ENCODE results near the gene FNBP1L. TPM values are rescaled to one million over a fixed set of nuclear protein-coding genes. Genes with fewer than 3 reads are reported as not detected.

FNBP1L gene
- total RNA-seq, 1 experiment from 2014 or later = 119 TPM

- no peak overlapping the region for H4K91ac ChIP-seq (ENCODE audit: insufficient read length, low read depth, low read length)
- no peak overlapping the region for H3K56ac ChIP-seq (ENCODE audit: insufficient read length, low read depth, low read length)
- no peak overlapping the region for H2BK12ac ChIP-seq (ENCODE audit: insufficient read length, low read depth, low read length)
- H3K23ac ChIP-seq (ENCODE audit: insufficient read length, low read depth, low read length) = no peak overlapping the region
- Mint-ChIP-seq H3K27me3 (ENCODE audit: low read depth) (no peaks in the 10 kb centered on the region), H3K9me3 (no peaks in the 10 kb centered on the region), H3K27ac (no peak overlapping the region), H3K4me3 (no peak overlapping the region), H3K4me1 (peaks cover 12 to 17% of the 10 kb centered on the region in 2 experiments), H3K36me3 (ENCODE audit: insufficient read depth in 1 of 3, low read depth in 3 of 3) (peaks cover 9 to 35% (median 30%) of the 10 kb centered on the region in 3 experiments; a peak in 6 of 7 replicates)
- H3K79me1 ChIP-seq (ENCODE audit: insufficient read depth, low read depth, low read length, poor library complexity, severe bottlenecking) = no peaks in the 10 kb centered on the region
- H3K4me1 ChIP-seq (ENCODE audit: insufficient read depth, low read length) = no peaks in the 10 kb centered on the region; the same call in 1 of the 2 replicates
- H2BK20ac ChIP-seq (ENCODE audit: low read depth, low read length, poor library complexity, severe bottlenecking) = no peak overlapping the region
- no peaks in the 10 kb centered on the region for H4K20me1 ChIP-seq (ENCODE audit: control insufficient read depth, insufficient read depth, insufficient read length)
- H3K4ac ChIP-seq (ENCODE audit: low read depth, low read length) = no peak overlapping the region
- no peak overlapping the region for H4K5ac ChIP-seq (ENCODE audit: insufficient read length, low read depth, low read length)
- H3K18ac ChIP-seq (ENCODE audit: insufficient read length, low read depth, low read length) = no peak overlapping the region
- no peak overlapping the region for H2BK5ac ChIP-seq (ENCODE audit: insufficient read length, low read length)
- no peak overlapping the region for H3T11ph ChIP-seq (ENCODE audit: low read length)
- no peak for DNase-seq
- no peak overlapping the region for H2AFZ ChIP-seq (ENCODE audit: low read length)
- H3K27me3 ChIP-seq (ENCODE audit: insufficient read depth, low read length) = no peaks in the 10 kb centered on the region
- H2BK15ac ChIP-seq (ENCODE audit: low read depth, low read length) = no peak overlapping the region
- no peak overlapping the region for H2AK5ac ChIP-seq (ENCODE audit: insufficient read length, low read length)
- H3K27ac ChIP-seq (ENCODE audit: insufficient read length, low read depth, low read length) = no peak overlapping the region
- no peak for TF ChIP-seq CTCF (conservative IDR thresholded peaks at IDR 0.05)
- WGBS (ENCODE audit: extremely low coverage, insufficient read length, low lambda C conversion rate) = no CpG with 5 or more reads among the region's 2 CpGs
- no peak overlapping the region for H3K9ac ChIP-seq (ENCODE audit: extremely low read depth, insufficient read length, low read length)
- H3K9me3 ChIP-seq (ENCODE audit: control insufficient read depth, low read depth, low read length) = no peaks in the 10 kb centered on the region
- no peak overlapping the region for H4K8ac ChIP-seq (replicated peaks; ENCODE audit: insufficient read length, low read depth, low read length)
- no peak overlapping the region for H3K14ac ChIP-seq (ENCODE audit: insufficient read depth, low read length)
- no peak overlapping the region for H2BK120ac ChIP-seq (ENCODE audit: low read depth, low read length, poor library complexity, severe bottlenecking)
- H3K79me2 ChIP-seq (ENCODE audit: insufficient read depth, low read length) = peaks cover 6% of the 10 kb centered on the region; the same call in 1 of the 2 replicates
- H3K23me2 ChIP-seq (ENCODE audit: insufficient read length, low read depth, low read length, poor library complexity, severe bottlenecking) = no peaks in the 10 kb centered on the region
- H3K4me2 ChIP-seq (ENCODE audit: insufficient read depth, insufficient read length, low read length) = no peak overlapping the region
These were observed 73.7 kb downstream of the FNBP1L start for GRCh38 chr1:93521618-93522017.
